Activated CD8-positive, alpha-beta T cell treated with anti-CD3 and anti-CD28 coated beads for 36 hours (primary cell): ENCODE results near the gene CD40. TPM values are rescaled to one million over a fixed set of nuclear protein-coding genes. Genes with fewer than 3 reads are reported as not detected.
"Not testable (repeated sequence)": the region's sequence is repeated elsewhere in the genome, so short reads cannot be mapped to it uniquely, and the experiment has no call there.

Experiments
- ATAC-seq: fragments of 200-7000 bp; cut with Tn5 transposase; one replicate; pipeline ENCODE4 v1.10.0; 2021; ENCODE audit warnings: mild to moderate bottlenecking, moderate library complexity
- CTCF ChIA-PET: fragments of 350-600 bp; sonication (Branson Sonifier 250); formaldehyde crosslinking; loops from one replicate; lab custom pipeline; 2021; ENCODE audit warnings: antibody characterized with exemption; lab: Charles Lee
- POLR2A ChIA-PET: fragments of 350-600 bp; sonication (Branson Sonifier 250); formaldehyde crosslinking; loops from one replicate; lab custom pipeline; 2021; ENCODE audit warnings: antibody characterized with exemption; lab: Charles Lee
- DNase-seq: peaks from one replicate; pipeline ENCODE4 v3.0.0-alpha.2; 2020
- H3K27ac Mint-ChIP-seq: one replicate; pipeline ENCODE4 v1.8.0; 2021; ENCODE audit warnings: mild to moderate bottlenecking, mixed read lengths
- H3K27me3 Mint-ChIP-seq: one replicate; pipeline ENCODE4 v1.8.0; 2021; ENCODE audit warnings: mixed read lengths
- H3K36me3 Mint-ChIP-seq: one replicate; pipeline ENCODE4 v1.8.0; 2021; ENCODE audit warnings: low read depth, mixed read lengths
- H3K4me1 Mint-ChIP-seq: one replicate; pipeline ENCODE4 v1.8.0; 2021; ENCODE audit warnings: low read depth, mixed read lengths
- H3K4me3 Mint-ChIP-seq: one replicate; pipeline ENCODE4 v1.8.0; 2021; ENCODE audit warnings: mild to moderate bottlenecking, moderate library complexity, mixed read lengths
- H3K9me3 Mint-ChIP-seq: one replicate; pipeline ENCODE4 v1.8.0; 2021; ENCODE audit warnings: mixed read lengths
- CTCF ChIP-seq: fragments of 200-600 bp; IDR thresholded peaks from one replicate; pipeline ENCODE4 v1.8.0; 2022; ENCODE audit warnings: antibody characterized with exemption, mild to moderate bottlenecking
- intact Hi-C: fragments of 100-400 bp; cut with micrococcal nuclease; formaldehyde crosslinking; loops from one replicate; pipeline ENCODE4 v1.10.0; 2022
- total RNA-seq, 2 experiments: library from RNA; stranded (reverse); gene quantifications; one replicate each; pipeline ENCODE4 v1.2.3, GENCODE V29; 2021

The CD40 gene
- total RNA-seq, 2 experiments from 2014 or later = 3.3 to 3.5 TPM

GRCh38 chr20:46087161-46087560 is 31.0 kb upstream of the CD40 start:
- no peak for ATAC-seq
- CTCF ChIA-PET = interaction anchor here (1.0 to 3.1 kb wide), 6 partner anchors 64 to 117 kb away, joined by 3 to 19 read pairs (median 6); no protein-coding TSS in a partner anchor
- Mint-ChIP-seq H3K27me3 (no peaks in the 10 kb centered on the region), H3K36me3 (peaks cover 7% of the 10 kb centered on the region), H3K4me1 (peaks cover 64% of the 10 kb centered on the region), H3K27ac (no peak overlapping the region), H3K9me3 (no peaks in the 10 kb centered on the region), H3K4me3 (no peak overlapping the region)
- peak; percentile 51 for TF ChIP-seq CTCF
- no peak for DNase-seq
- intact Hi-C loops = loop anchor here (5.0 kb wide), 1 partner anchor 65 kb away; no protein-coding TSS in a partner anchor
- POLR2A ChIA-PET = interaction anchor here (1.2 kb wide), 1 partner anchor 13 kb away, joined by 3 read pairs; no protein-coding TSS in a partner anchor

- H3K36me3 Mint-ChIP-seq = peaks cover 7% of the 10 kb centered on the region
- no peaks in the 10 kb centered on the region for H3K9me3 Mint-ChIP-seq
- peaks cover 55% of the 10 kb centered on the region for H3K4me1 Mint-ChIP-seq
Measured at GRCh38 chr20:46088409-46089166, 29.5 kb upstream of the CD40 start.

GRCh38 chr20:46089167-46089416 is 29.0 kb upstream of the CD40 start:
- ChIA-PET POLR2A (interaction anchor here (1.5 kb wide), 1 partner anchor 10 kb away, joined by 5 read pairs; no protein-coding TSS in a partner anchor), CTCF (interaction anchor here (0.7 to 2.4 kb wide), 6 partner anchors 9 to 119 kb away, joined by 3 to 13 read pairs (median 6); no protein-coding TSS in a partner anchor)
- TF ChIP-seq CTCF = no peak
- DNase-seq (peak; percentile 68), ATAC-seq (no peak)
- H3K27ac Mint-ChIP-seq = peak overlapping the region; percentile 88
- no peaks in the 10 kb centered on the region for H3K9me3 Mint-ChIP-seq
- peaks cover 7% of the 10 kb centered on the region for H3K36me3 Mint-ChIP-seq
- H3K27me3 Mint-ChIP-seq = no peaks in the 10 kb centered on the region
- H3K4me3 Mint-ChIP-seq = peak overlapping the region; percentile 79
- H3K4me1 Mint-ChIP-seq = peaks cover 52% of the 10 kb centered on the region
- intact Hi-C loops = loop anchor here (5.0 kb wide), 1 partner anchor 67 kb away; no protein-coding TSS in a partner anchor

More at GRCh38 chr20:46088409-46089166, 29.5 kb upstream of the CD40 start:
- DNase-seq = peak; percentile 26
- peak overlapping the region; percentile 79 for H3K4me3 Mint-ChIP-seq
- intact Hi-C loops = loop anchor here (5.0 kb wide), 1 partner anchor 66 kb away; no protein-coding TSS in a partner anchor
- ChIA-PET CTCF (interaction anchor here (0.7 to 2.4 kb wide), 10 partner anchors 8 to 118 kb away, joined by 3 to 13 read pairs (median 4); no protein-coding TSS in a partner anchor), POLR2A (interaction anchor here (0.8 to 1.5 kb wide), 2 partner anchors 10 to 18 kb away, joined by 4 to 5 read pairs; no protein-coding TSS in a partner anchor)
- H3K27ac Mint-ChIP-seq = peak overlapping the region; percentile 88
- ATAC-seq = no peak
- peak; percentile 35 for TF ChIP-seq CTCF
- no peaks in the 10 kb centered on the region for H3K27me3 Mint-ChIP-seq

- intact Hi-C loops = loop anchor here (5.0 kb wide), 1 partner anchor 67 kb away; no protein-coding TSS in a partner anchor
- H3K9me3 Mint-ChIP-seq = no peaks in the 10 kb centered on the region
- peak; percentile 42 for TF ChIP-seq CTCF
- ATAC-seq (peak; percentile 93), DNase-seq (peak; percentile 96)
- CTCF ChIA-PET = interaction anchor here (2.1 to 2.4 kb wide), 3 partner anchors 67 to 119 kb away, joined by 8 to 13 read pairs (median 12); no protein-coding TSS in a partner anchor
- peaks cover 46% of the 10 kb centered on the region for H3K4me1 Mint-ChIP-seq
- H3K27me3 Mint-ChIP-seq = no peaks in the 10 kb centered on the region
- peak within 1 kb of the TSS; percentile 88 for H3K27ac Mint-ChIP-seq
- peaks cover 7% of the 10 kb centered on the region for H3K36me3 Mint-ChIP-seq
- H3K4me3 Mint-ChIP-seq = peak within 1 kb of the TSS; percentile 79
- POLR2A ChIA-PET = no interaction called here
Measured at GRCh38 chr20:46089417-46090388, 28.4 kb upstream of the CD40 start, which contains the start of gene NCOA5. Gene NCOA5 (minus strand): TSS chr20:46089962. CDS start chr20:46079424, 10,538 bp downstream.

- intact Hi-C loops, DNase-seq, ATAC-seq, POLR2A ChIA-PET, H3K4me3 Mint-ChIP-seq, H3K27me3 Mint-ChIP-seq, H3K36me3 Mint-ChIP-seq, H3K9me3 Mint-ChIP-seq, H3K27ac Mint-ChIP-seq: not testable (repeated sequence)
- peaks cover 27% of the 10 kb centered on the region for H3K4me1 Mint-ChIP-seq
- CTCF ChIA-PET = interaction anchor here (1.8 kb wide), 1 partner anchor 69 kb away, joined by 4 read pairs; no protein-coding TSS in a partner anchor
Measured at GRCh38 chr20:46091622-46092535, 26.2 kb upstream of the CD40 start.
